Measurements from ENCODE around the gene TUBA3E. TPM values are rescaled to one million over a fixed set of nuclear protein-coding genes. Genes with fewer than 3 reads are reported as not detected.
A peak's percentile ranks its signal among the peaks of the same experiment; 100 is the strongest.
"Not testable (repeated sequence)": the region's sequence is repeated elsewhere in the genome, so short reads cannot be mapped to it uniquely, and the experiment has no call there.

Gene TUBA3E
- total and polyA plus RNA-seq, 2 of the 13 experiments (the other 11 are each of a cell fraction or from before 2014, with no cell fraction given): not detected

GRCh38 chr2:130228005-130228404 lies 29.8 kb upstream of the TUBA3E start:
- H3K4me3 ChIP-seq (replicated peaks in 1 of 3; ENCODE audit: insufficient read depth in 1 of 3, low read depth in 2 of 3, low read length in 3 of 3); H3K27ac ChIP-seq (ENCODE audit: extremely low read length, insufficient read depth, low read length); DNase-seq (ENCODE audit: low spot score); H2AFZ ChIP-seq (ENCODE audit: low read length); POLR2A ChIA-PET; H3K4me2 ChIP-seq (ENCODE audit: low read depth, low read length); FAIRE-seq; H3K9me3 ChIP-seq (ENCODE audit: low read length); H3K9ac ChIP-seq (ENCODE audit: insufficient read depth, low read depth, low read length); intact Hi-C loops (cut with micrococcal nuclease; ENCODE audit: unreplicated experiment); ATAC-seq; H3K4me1 ChIP-seq (ENCODE audit: insufficient read depth, low read length); H3K36me3 ChIP-seq (replicated peaks in 1 of 2; ENCODE audit: control insufficient read depth in 1 of 2, insufficient read depth in 2 of 2, low read length in 2 of 2); in situ Hi-C loops (cut with HindIII; ENCODE audit: extremely low pct_ligation_motif_present, low pct_unique_long_range_greater_than_20kb); H3K79me2 ChIP-seq (ENCODE audit: insufficient read depth, low read length); BruUV-seq (replicated peaks); H4K20me1 ChIP-seq (ENCODE audit: insufficient read depth, low read length); CTCF ChIA-PET (ENCODE audit: low intra/inter-chr PET ratio, low total read pairs): not testable (repeated sequence)
- H3K27me3 ChIP-seq (ENCODE audit: control insufficient read depth in 1 of 2, insufficient read depth in 2 of 2, low read length in 2 of 2): peaks cover 3 to 30% of the 10 kb centered on the region in 2 experiments; a peak in 3 of 5 replicates
- WGBS (ENCODE audit: low lambda C conversion rate): 61% methylated on average over 21 of the region's 21 CpGs

DNA sequence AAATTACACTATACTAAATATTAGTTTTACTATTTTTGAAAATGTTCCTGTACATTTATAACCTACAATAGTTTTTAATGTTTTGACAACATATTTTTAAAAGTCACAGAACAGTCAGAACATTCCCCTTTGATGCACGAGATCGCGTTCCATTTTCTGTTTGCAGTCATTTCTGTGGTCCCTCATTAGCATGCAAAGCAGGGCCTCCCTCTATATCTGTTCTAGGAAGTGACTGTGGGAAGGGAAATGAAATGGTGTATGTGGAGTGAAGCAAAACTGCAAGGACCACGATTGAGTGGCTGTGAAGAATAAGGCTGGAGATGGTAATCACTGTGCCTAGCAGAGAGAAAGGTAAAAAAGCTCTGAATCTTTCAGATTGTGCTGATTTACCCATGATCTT lies 24.3 kb upstream of the TUBA3E start:
- in situ Hi-C loops (cut with HindIII; ENCODE audit: extremely low pct_ligation_motif_present, low pct_unique_long_range_greater_than_20kb); H3K27ac ChIP-seq (ENCODE audit: extremely low read length, insufficient read depth, low read length); intact Hi-C loops (cut with micrococcal nuclease; ENCODE audit: unreplicated experiment); H3K27me3 ChIP-seq (ENCODE audit: control insufficient read depth in 1 of 2, insufficient read depth in 2 of 2, low read length in 2 of 2); DNase-seq (ENCODE audit: low spot score); H3K4me3 ChIP-seq (replicated peaks in 1 of 3; ENCODE audit: insufficient read depth in 1 of 3, low read depth in 2 of 3, low read length in 3 of 3); POLR2A ChIA-PET; H3K36me3 ChIP-seq (replicated peaks in 1 of 2; ENCODE audit: control insufficient read depth in 1 of 2, insufficient read depth in 2 of 2, low read length in 2 of 2); H2AFZ ChIP-seq (ENCODE audit: low read length); H3K9ac ChIP-seq (ENCODE audit: insufficient read depth, low read depth, low read length); H3K4me2 ChIP-seq (ENCODE audit: low read depth, low read length); ATAC-seq; H3K9me3 ChIP-seq (ENCODE audit: low read length); H3K79me2 ChIP-seq (ENCODE audit: insufficient read depth, low read length); BruUV-seq (replicated peaks); H3K4me1 ChIP-seq (ENCODE audit: insufficient read depth, low read length); CTCF ChIA-PET (ENCODE audit: low intra/inter-chr PET ratio, low total read pairs); H4K20me1 ChIP-seq (ENCODE audit: insufficient read depth, low read length): not testable (repeated sequence)
- 0% methylated on average over 4 of the region's 4 CpGs for WGBS (ENCODE audit: low lambda C conversion rate)
- peak; percentile 56 for FAIRE-seq

- H4K20me1 ChIP-seq (ENCODE audit: insufficient read depth, low read length); BruUV-seq (replicated peaks); H3K9ac ChIP-seq (ENCODE audit: insufficient read depth, low read depth, low read length); H3K4me2 ChIP-seq (ENCODE audit: low read depth, low read length); H3K4me3 ChIP-seq (replicated peaks in 1 of 3; ENCODE audit: insufficient read depth in 1 of 3, low read depth in 2 of 3, low read length in 3 of 3); H3K27ac ChIP-seq (ENCODE audit: extremely low read length, insufficient read depth, low read length); CTCF ChIA-PET (ENCODE audit: low intra/inter-chr PET ratio, low total read pairs); H3K36me3 ChIP-seq (replicated peaks in 1 of 2; ENCODE audit: control insufficient read depth in 1 of 2, insufficient read depth in 2 of 2, low read length in 2 of 2); H2AFZ ChIP-seq (ENCODE audit: low read length); ATAC-seq; POLR2A ChIA-PET; DNase-seq (ENCODE audit: low spot score); FAIRE-seq; intact Hi-C loops (cut with micrococcal nuclease; ENCODE audit: unreplicated experiment); H3K9me3 ChIP-seq (ENCODE audit: low read length); H3K4me1 ChIP-seq (ENCODE audit: insufficient read depth, low read length); in situ Hi-C loops (cut with HindIII; ENCODE audit: extremely low pct_ligation_motif_present, low pct_unique_long_range_greater_than_20kb); H3K27me3 ChIP-seq (ENCODE audit: control insufficient read depth in 1 of 2, insufficient read depth in 2 of 2, low read length in 2 of 2); H3K79me2 ChIP-seq (ENCODE audit: insufficient read depth, low read length): not testable (repeated sequence)
- 4% methylated on average over 1 of the region's 1 CpG for WGBS (ENCODE audit: low lambda C conversion rate)
Observed at GRCh38 chr2:130220505-130220904, 22.3 kb upstream of the TUBA3E start.

DNA sequence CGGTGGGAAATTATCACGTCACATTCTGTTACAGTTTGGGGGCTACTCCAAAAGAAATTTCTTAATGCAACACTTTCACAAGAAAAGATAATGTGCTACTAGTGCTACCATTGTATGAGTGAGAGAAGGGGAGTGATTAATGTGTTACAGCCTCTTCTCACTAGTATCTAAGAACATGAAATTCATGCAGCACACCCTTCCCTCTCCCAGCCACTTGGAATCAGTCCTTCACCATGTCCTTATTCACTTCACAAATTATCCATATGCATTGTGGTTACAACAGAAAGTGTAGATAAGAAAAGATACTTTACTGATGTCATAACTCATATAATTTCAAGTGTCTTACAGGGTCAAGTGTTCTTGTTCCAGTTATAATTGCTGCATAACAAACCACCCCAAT lies 20.9 kb upstream of the TUBA3E start:
- POLR2A ChIA-PET; DNase-seq (ENCODE audit: low spot score); H3K4me3 ChIP-seq (replicated peaks in 1 of 3; ENCODE audit: insufficient read depth in 1 of 3, low read depth in 2 of 3, low read length in 3 of 3); H3K79me2 ChIP-seq (ENCODE audit: insufficient read depth, low read length); H4K20me1 ChIP-seq (ENCODE audit: insufficient read depth, low read length); H3K36me3 ChIP-seq (replicated peaks in 1 of 2; ENCODE audit: control insufficient read depth in 1 of 2, insufficient read depth in 2 of 2, low read length in 2 of 2); H3K27ac ChIP-seq (ENCODE audit: extremely low read length, insufficient read depth, low read length); H2AFZ ChIP-seq (ENCODE audit: low read length); H3K9ac ChIP-seq (ENCODE audit: insufficient read depth, low read depth, low read length); FAIRE-seq; H3K4me1 ChIP-seq (ENCODE audit: insufficient read depth, low read length); ATAC-seq; H3K9me3 ChIP-seq (ENCODE audit: low read length); H3K27me3 ChIP-seq (ENCODE audit: control insufficient read depth in 1 of 2, insufficient read depth in 2 of 2, low read length in 2 of 2); CTCF ChIA-PET (ENCODE audit: low intra/inter-chr PET ratio, low total read pairs); intact Hi-C loops (cut with micrococcal nuclease; ENCODE audit: unreplicated experiment); BruUV-seq (replicated peaks); in situ Hi-C loops (cut with HindIII; ENCODE audit: extremely low pct_ligation_motif_present, low pct_unique_long_range_greater_than_20kb); H3K4me2 ChIP-seq (ENCODE audit: low read depth, low read length): not testable (repeated sequence)
- 2% methylated on average over 2 of the region's 2 CpGs for WGBS (ENCODE audit: low lambda C conversion rate)

Data from HepG2 (cell line).